OCI-LY7 (cell line): ENCODE results near the gene DENND1A. TPM values are rescaled to one million over a fixed set of nuclear protein-coding genes. Genes with fewer than 3 reads are reported as not detected.

Source experiments
- BruUV-seq: library from RNA; stranded (reverse); fragments of 400-500 nt; replicated peaks from 2 replicates; lab custom pipeline; 2021; lab: Mats Ljungman, UMichigan
- CTCF ChIA-PET: fragments of 300-600 bp; sonication (Branson Sonifier 250); formaldehyde crosslinking; loops from one replicate; lab custom pipeline; 2022; ENCODE audit warnings: antibody characterized with exemption; ENCODE audit not compliant: unreplicated experiment; lab: Charles Lee
- POLR2A ChIA-PET: fragments of 300-600 bp; sonication (Branson Sonifier 250); formaldehyde crosslinking; loops from one replicate; lab custom pipeline; 2022; ENCODE audit warnings: antibody characterized with exemption; lab: Charles Lee
- DNase-seq: peaks from one replicate; pipeline ENCODE4 v3.0.0-alpha.2; 2015; ENCODE audit warnings: low spot score
- H2AFZ ChIP-seq: fragments of 200-600 bp; sonication (generic), shearing (Covaris generic); 2 replicates; pipeline ENCODE4 v1.6.1; 2014; ENCODE audit warnings: mild to moderate bottlenecking, antibody characterized with exemption, low read length, moderate library complexity
- H3K27ac ChIP-seq: fragments of 200-600 bp; sonication (generic); 2 replicates; pipeline ENCODE4 v1.5.1; 2014; ENCODE audit warnings: mixed run types, low read depth, mild to moderate bottlenecking, moderate library complexity, low read length, inconsistent platforms; ENCODE audit not compliant: poor library complexity, severe bottlenecking
- H3K36me3 ChIP-seq: fragments of 200-600 bp; sonication (generic); 2 replicates; pipeline ENCODE4 v1.6.1; 2014; ENCODE audit warnings: mild to moderate bottlenecking, antibody characterized with exemption, low read length, moderate library complexity, mixed read lengths; ENCODE audit not compliant: insufficient read depth
- H3K4me1 ChIP-seq: fragments of 200-600 bp; sonication (generic); 2 replicates; pipeline ENCODE4 v1.5.1; 2014; ENCODE audit warnings: mild to moderate bottlenecking, low read length; ENCODE audit not compliant: insufficient read depth, poor library complexity, severe bottlenecking
- H3K4me2 ChIP-seq: fragments of 200-600 bp; sonication (generic); 2 replicates; pipeline ENCODE4 v1.6.1; 2014; ENCODE audit warnings: mild to moderate bottlenecking, low read length
- H3K4me3 ChIP-seq: fragments of 200-600 bp; sonication (generic); 2 replicates; pipeline ENCODE4 v1.5.1; 2014; ENCODE audit warnings: mild to moderate bottlenecking, low read depth, low read length; ENCODE audit not compliant: poor library complexity, severe bottlenecking
- H3K79me2 ChIP-seq: fragments of 200-600 bp; sonication (generic); 2 replicates; pipeline ENCODE4 v1.6.1; 2016; ENCODE audit warnings: low read depth, mild to moderate bottlenecking, low read length, moderate library complexity, mixed read lengths; ENCODE audit not compliant: insufficient read depth
- H3K9me2 ChIP-seq: fragments of 200-600 bp; sonication (generic); 2 replicates; pipeline ENCODE4 v1.6.1; 2016; ENCODE audit warnings: mild to moderate bottlenecking, low read length, mixed read lengths; ENCODE audit not compliant: insufficient read depth
- H3K9me3 ChIP-seq: fragments of 200-600 bp; sonication (generic); 2 replicates; pipeline ENCODE4 v1.6.1; 2014; ENCODE audit warnings: mild to moderate bottlenecking, mixed run types, low read length, mixed read lengths
- H4K20me1 ChIP-seq: fragments of 200-600 bp; sonication (generic); 2 replicates; pipeline ENCODE4 v1.6.1; 2014; ENCODE audit warnings: mild to moderate bottlenecking, antibody characterized with exemption, low read length, moderate library complexity, mixed read lengths; ENCODE audit not compliant: insufficient read depth
- EZH2phosphoT487 ChIP-seq: fragments of 200-600 bp; sonication (generic); IDR thresholded peaks from 2 replicates; pipeline ENCODE4 v1.6.1; 2018; ENCODE audit warnings: low read depth, borderline replicate concordance, mild to moderate bottlenecking, mixed run types, antibody characterized with exemption, low read length, moderate library complexity, mixed read lengths
- intact Hi-C: fragments of 100-400 bp; cut with micrococcal nuclease; formaldehyde crosslinking; loops from one replicate; pipeline ENCODE4 v1.10.0; 2022; ENCODE audit not compliant: unreplicated experiment
- total RNA-seq, 2 experiments: library from RNA; depleted of rRNA in 1 of 2; stranded (reverse); fragments of >200 nt in 1 of 2; shearing (Covaris generic) in 1 of 2; gene quantifications; 2 replicates each; pipeline ENCODE4 v1.2.3, GENCODE V29; 2014 to 2022
- TF ChIP-seq, protein P1 (sequence below): fragments of 200-600 bp; sonication (generic); conservative IDR thresholded peaks from 2 replicates; pipeline ENCODE4 v1.5.1; 2014; ENCODE audit warnings: mild to moderate bottlenecking, antibody characterized with exemption, low read length, moderate library complexity, mixed read lengths

Gene DENND1A
- total RNA-seq, 2 experiments from 2014 or later = 17.9 to 36.3 TPM

DNA sequence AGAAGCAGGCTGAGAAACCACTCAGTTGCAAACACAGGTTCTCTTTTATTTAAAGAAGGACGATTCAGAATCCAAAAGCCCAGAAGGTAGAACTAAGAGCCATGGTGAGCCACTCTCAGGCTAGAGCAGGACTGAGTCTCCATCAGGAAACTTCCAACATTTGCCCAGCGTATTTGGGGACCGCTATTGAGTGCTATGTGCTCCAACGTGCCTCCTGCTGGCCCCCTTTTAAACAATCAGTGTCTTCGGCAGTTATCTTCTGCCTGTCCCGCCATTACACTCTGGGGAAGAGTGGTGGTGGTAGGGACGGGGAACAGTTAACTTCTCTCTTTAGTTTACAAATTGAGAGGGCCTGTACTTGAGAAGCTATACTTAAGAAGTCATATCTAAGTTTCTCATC is 78.1 kb downstream of the DENND1A start:
- intact Hi-C loops = no loop called here
- no peak overlapping the region for H3K4me3 ChIP-seq
- H3K9me3 ChIP-seq = peaks cover 15% of the 10 kb centered on the region; the same call in 1 of the 2 replicates
- no peak overlapping the region for H3K27ac ChIP-seq
- CTCF ChIA-PET = no interaction called here
- BruUV-seq = no TSS peak
- no peaks in the 10 kb centered on the region for H3K4me1 ChIP-seq
- POLR2A ChIA-PET = no interaction called here
- H4K20me1 ChIP-seq = no peaks in the 10 kb centered on the region
- DNase-seq = no peak
- no peaks in the 10 kb centered on the region for H3K9me2 ChIP-seq
- no peak overlapping the region for H3K4me2 ChIP-seq
- H3K79me2 ChIP-seq = no peaks in the 10 kb centered on the region
- TF ChIP-seq, protein P1, sequence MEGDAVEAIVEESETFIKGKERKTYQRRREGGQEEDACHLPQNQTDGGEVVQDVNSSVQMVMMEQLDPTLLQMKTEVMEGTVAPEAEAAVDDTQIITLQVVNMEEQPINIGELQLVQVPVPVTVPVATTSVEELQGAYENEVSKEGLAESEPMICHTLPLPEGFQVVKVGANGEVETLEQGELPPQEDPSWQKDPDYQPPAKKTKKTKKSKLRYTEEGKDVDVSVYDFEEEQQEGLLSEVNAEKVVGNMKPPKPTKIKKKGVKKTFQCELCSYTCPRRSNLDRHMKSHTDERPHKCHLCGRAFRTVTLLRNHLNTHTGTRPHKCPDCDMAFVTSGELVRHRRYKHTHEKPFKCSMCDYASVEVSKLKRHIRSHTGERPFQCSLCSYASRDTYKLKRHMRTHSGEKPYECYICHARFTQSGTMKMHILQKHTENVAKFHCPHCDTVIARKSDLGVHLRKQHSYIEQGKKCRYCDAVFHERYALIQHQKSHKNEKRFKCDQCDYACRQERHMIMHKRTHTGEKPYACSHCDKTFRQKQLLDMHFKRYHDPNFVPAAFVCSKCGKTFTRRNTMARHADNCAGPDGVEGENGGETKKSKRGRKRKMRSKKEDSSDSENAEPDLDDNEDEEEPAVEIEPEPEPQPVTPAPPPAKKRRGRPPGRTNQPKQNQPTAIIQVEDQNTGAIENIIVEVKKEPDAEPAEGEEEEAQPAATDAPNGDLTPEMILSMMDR = no peak
- no peak for TF ChIP-seq EZH2phosphoT487
- H3K36me3 ChIP-seq = no peaks in the 10 kb centered on the region; the same call in 1 of the 2 replicates
- H2AFZ ChIP-seq = no peak overlapping the region

DNA sequence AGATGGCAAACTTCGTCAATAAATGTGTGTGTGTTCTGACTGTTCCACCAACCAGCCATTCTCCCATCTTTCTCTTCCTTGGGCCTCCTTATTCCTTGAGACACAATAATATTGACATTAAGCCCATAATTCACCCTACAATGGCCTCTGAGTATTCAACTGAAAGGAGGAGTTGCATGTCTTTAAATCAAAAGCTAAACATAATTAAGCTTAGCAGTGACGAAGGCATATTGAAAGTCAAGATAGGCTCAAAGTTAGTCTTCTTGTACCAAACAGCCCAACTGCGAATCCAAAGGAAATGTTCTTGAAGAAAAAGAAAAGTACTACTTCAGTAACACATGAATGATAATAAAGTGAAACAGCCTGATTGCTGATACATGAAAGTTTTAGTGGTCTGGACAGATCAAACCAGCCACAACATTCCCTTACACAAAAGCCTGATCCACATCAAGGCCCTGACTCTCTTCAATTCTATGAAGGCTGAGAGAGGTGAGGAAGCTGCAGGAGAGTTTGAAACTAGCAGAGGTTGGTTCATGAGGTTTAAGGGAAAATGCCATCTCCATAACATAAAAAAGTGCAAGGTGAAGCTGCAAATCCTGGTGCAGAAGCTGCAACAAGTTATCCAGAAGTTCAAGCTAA is 81.4 kb downstream of the DENND1A start:
- TF ChIP-seq EZH2phosphoT487 = no peak
- TF ChIP-seq, protein P1 = no peak
- H3K9me2 ChIP-seq = no peaks in the 10 kb centered on the region
- intact Hi-C loops = no loop called here
- CTCF ChIA-PET = no interaction called here
- no peaks in the 10 kb centered on the region for H3K4me1 ChIP-seq
- POLR2A ChIA-PET = interaction anchor here (0.8 to 1.6 kb wide), 2 partner anchors 14 to 132 kb away, joined by 3 to 6 read pairs; no protein-coding TSS in a partner anchor
- BruUV-seq = no TSS peak
- no peak overlapping the region for H3K27ac ChIP-seq
- peaks cover 2% of the 10 kb centered on the region; the same call in 1 of the 2 replicates for H3K36me3 ChIP-seq
- peaks cover 36% of the 10 kb centered on the region for H3K9me3 ChIP-seq
- H4K20me1 ChIP-seq = no peaks in the 10 kb centered on the region
- no peak overlapping the region for H2AFZ ChIP-seq
- DNase-seq = no peak
- H3K4me3 ChIP-seq = no peak overlapping the region
- no peak overlapping the region for H3K4me2 ChIP-seq
- H3K79me2 ChIP-seq = no peaks in the 10 kb centered on the region

DNA sequence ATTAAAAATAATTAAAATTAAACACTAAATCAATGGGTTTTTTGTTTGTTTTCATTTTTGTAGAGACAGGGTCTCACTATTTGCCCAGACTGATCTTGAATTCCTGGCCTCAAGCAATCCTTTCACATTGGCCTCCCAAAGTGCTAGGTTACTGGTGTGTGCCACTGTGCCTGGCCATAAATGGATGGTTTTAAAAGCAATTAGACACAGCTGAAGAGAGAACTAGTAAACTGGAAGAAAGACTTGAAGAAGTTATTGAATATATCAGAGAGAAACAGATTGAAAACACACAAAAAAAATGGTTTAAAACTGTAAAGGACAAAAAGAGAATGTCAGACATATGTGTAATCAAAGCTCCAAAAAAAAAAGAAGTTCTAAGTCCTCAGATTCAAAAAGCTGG is 83.0 kb downstream of the DENND1A start:
- POLR2A ChIA-PET = no interaction called here
- no TSS peak for BruUV-seq
- Histone ChIP-seq H3K4me2 (no peak overlapping the region), H3K36me3 (peaks cover 5% of the 10 kb centered on the region; the same call in 1 of the 2 replicates), H3K9me3 (peaks cover 43% of the 10 kb centered on the region), H3K4me1 (no peaks in the 10 kb centered on the region), H3K27ac (no peak overlapping the region), H3K9me2 (no peaks in the 10 kb centered on the region), H4K20me1 (no peaks in the 10 kb centered on the region), H3K4me3 (no peak overlapping the region), H3K79me2 (no peaks in the 10 kb centered on the region), H2AFZ (no peak overlapping the region)
- CTCF ChIA-PET = no interaction called here
- TF ChIP-seq EZH2phosphoT487 = no peak
- TF ChIP-seq, protein P1 = no peak
- DNase-seq = no peak
- intact Hi-C loops = no loop called here
